Muscle layer of colon (tissue), 2 donors: ENCODE results near the gene SIGLEC7.

ENCODE experiments used
- H3K27ac ChIP-seq: one replicate; pipeline ENCODE4 v1.7.0; 2013; ENCODE audit warnings: low read depth, mild to moderate bottlenecking, low read length, moderate library complexity
- H3K27me3 ChIP-seq, 2 donors: one replicate each; pipeline ENCODE4 v1.7.0; 2013; ENCODE audit warnings: low read length in 2 of 2, mild to moderate bottlenecking in 2 of 2; ENCODE audit not compliant: insufficient read depth in 2 of 2, control insufficient read depth in 1 of 2
- H3K36me3 ChIP-seq: one replicate; pipeline ENCODE4 v1.7.0; 2013; ENCODE audit warnings: mild to moderate bottlenecking, low read length; ENCODE audit not compliant: insufficient read depth
- H3K4me1 ChIP-seq: one replicate; pipeline ENCODE4 v1.7.0; 2013; ENCODE audit warnings: mild to moderate bottlenecking, low read length; ENCODE audit not compliant: insufficient read depth
- H3K4me3 ChIP-seq, 2 donors: one replicate each; pipeline ENCODE4 v1.7.0; 2013; ENCODE audit warnings: low read length in 2 of 2, low read depth in 1 of 2, mild to moderate bottlenecking in 1 of 2, moderate library complexity in 1 of 2
- H3K9ac ChIP-seq: one replicate; pipeline ENCODE4 v1.7.0; 2013; ENCODE audit warnings: low read length
- H3K9me3 ChIP-seq: one replicate; pipeline ENCODE4 v1.7.0; 2013; ENCODE audit warnings: mild to moderate bottlenecking, low read length
- donor health status: abdominal sarcoma.
- donor health status: Adenocarcinoma of cecum.

The SIGLEC7 gene

DNA sequence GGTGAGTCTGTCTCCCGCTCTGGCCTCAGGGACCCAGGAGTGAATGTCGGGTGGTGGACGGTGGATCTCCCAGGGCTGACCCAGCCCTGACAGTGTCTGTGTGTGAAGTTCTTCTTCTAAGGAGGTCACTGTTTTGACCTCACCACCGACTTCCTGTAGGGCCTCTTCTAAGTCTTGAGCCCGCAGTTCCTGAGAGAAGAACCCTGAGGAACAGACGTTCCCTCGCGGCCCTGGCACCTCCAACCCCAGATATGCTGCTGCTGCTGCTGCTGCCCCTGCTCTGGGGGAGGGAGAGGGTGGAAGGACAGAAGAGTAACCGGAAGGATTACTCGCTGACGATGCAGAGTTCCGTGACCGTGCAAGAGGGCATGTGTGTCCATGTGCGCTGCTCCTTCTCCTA lies at the start of gene SIGLEC7:
SIGLEC7 (plus strand) TSS at position 183 of the 400 bp plus-strand sequence; CDS start at position 252, 69 bp downstream.
- peaks cover 3% of the 10 kb centered on the region for H3K4me1 ChIP-seq

DNA sequence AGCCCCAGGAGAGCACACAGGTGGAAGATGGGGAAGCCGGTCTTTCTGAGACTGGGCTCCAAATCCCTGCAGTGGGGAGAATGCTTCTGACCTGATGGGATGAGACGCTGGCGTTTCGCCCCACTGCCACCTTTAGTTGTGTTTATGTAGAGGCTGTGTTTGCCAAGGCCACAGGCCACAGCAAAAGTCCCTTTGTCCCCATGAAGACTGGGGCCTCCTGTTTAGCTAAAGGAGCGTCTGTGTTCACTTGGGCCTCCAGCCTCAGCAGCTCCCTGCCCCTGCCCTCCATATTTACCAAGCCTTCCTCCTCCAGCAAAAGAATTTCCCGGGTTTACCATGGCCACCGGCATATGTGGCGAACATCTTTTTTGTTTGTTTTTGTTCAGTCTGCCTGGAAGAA lies 49.0 kb upstream of the SIGLEC7 start:
- Histone ChIP-seq H3K9me3 (no peaks in the 10 kb centered on the region), H3K9ac (no peak overlapping the region), H3K4me1 (no peaks in the 10 kb centered on the region), H3K27ac (no peak overlapping the region), H3K4me3 (no peak overlapping the region), H3K36me3 (no peaks in the 10 kb centered on the region), H3K27me3 (no peaks in the 10 kb centered on the region)

More for the DNA sequence above, at the start of gene SIGLEC7:
- no peaks in the 10 kb centered on the region for H3K36me3 ChIP-seq
- H3K9me3 ChIP-seq, result no peaks in the 10 kb centered on the region
- peaks cover 0 to 5% of the 10 kb centered on the region in 2 donors for H3K27me3 ChIP-seq
- H3K9ac ChIP-seq, result no peak within 1 kb of the TSS
- H3K27ac ChIP-seq, result no peak within 1 kb of the TSS
- H3K4me3 ChIP-seq, result no peak within 1 kb of the TSS

DNA sequence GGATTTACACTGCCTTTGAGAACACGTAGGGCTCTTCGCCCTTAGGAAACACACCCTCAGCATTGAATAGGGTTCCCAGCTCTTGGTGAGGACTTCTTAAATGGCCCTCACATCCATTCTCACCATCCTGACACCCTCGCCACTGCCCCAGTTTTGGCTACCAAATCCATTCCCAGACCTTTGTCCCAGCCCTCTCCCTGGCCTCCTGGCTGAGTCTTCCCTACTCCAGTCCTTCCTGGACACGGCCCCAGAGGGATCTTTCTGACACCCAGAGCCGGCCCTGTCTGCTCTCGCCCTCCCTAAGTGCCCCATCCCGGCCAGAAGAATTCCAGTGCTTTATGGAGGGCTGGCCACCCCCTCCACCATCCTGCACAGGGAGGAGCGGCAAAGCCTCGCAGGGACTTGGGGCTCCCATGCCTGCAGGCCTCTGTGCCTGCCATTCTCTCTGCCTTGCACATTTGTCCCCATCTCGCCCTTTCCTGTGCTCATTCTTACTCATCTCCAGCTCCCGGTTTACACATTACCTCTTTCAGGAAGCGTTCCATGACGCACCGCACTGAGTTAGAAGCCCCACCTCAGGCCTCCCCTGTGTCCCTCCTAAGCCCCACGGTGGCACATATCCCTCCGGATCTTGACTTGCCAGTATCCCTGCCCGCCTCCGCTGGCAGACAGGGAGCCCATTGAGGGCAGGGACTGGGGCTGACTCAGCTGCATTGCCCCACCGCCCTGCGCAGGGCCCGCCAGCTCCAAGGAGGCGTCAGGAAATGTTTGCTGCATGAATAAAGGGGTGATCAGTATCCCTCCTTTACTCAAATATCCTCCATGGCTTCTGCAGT lies 48.4 kb upstream of the SIGLEC7 start:
- no peaks in the 10 kb centered on the region for H3K36me3 ChIP-seq
- no peaks in the 10 kb centered on the region for H3K4me1 ChIP-seq
- H3K9me3 ChIP-seq, result no peaks in the 10 kb centered on the region
- no peak overlapping the region for H3K4me3 ChIP-seq
- H3K27me3 ChIP-seq, result no peaks in the 10 kb centered on the region
- H3K9ac ChIP-seq, result no peak overlapping the region
- no peak overlapping the region for H3K27ac ChIP-seq

DNA sequence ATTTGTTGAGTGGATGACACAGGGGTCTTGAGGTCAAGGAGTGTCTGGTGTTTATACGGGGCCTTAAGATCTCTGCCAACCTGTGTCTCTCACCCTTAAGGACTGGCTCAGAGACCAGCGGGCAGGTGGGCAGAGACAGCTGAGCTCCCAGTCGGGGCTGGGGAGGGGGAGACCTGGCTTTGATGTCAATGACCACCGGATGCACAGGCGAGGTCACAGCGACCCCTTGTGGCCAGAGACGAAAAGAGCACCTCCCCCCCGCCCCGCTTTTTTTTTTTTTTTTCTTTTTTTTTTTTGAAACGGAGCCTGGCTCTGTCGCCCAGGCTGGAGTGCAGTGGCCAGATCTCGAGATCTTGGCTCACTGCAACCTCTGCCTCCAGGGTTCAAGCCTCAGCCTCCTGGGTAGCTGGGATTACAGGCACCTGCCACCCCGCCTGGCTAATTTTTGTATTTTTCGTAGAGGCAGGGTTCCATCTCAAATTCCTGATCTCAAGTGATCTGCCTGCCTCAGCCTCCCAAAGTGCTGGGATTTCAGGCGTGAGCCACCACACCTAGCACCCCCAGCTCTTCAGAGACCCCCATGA lies 47.3 kb upstream of the SIGLEC7 start:
- Histone ChIP-seq H3K27me3 (no peaks in the 10 kb centered on the region), H3K27ac (no peak overlapping the region)

DNA sequence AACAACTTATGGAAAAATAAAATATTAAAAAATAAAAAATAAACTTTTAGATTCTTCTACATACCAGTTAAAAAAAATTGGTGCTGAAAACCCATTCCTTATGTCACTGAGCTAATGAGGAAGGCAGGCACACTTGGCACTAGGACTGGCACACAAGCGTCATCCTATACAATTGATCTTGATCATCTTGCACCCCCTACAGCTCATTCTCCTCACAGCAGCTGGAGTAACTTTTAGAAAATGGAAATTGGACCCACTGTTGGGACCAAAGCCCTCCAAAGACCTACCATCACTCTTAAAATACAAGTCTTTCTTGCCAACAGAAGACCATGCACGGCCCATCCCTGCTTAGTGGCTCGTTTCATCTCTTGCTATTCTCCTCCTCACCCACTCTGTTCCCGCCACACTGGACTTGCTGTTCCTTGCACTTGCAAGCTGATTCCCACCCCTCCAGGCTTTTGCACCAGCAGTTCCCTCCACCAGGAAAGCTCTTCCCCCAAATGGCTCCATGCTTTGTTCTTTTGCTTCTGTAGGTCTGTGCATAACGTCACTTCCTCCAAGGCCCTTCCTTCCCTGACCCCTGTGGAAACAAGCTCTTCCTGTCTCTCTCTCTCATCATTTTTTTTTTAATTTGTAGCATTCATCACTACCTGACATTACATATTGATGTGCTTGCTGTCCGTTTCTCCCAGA lies 45.5 kb upstream of the SIGLEC7 start:
- H3K27me3 ChIP-seq, result no peaks in the 10 kb centered on the region
- no peak overlapping the region for H3K9ac ChIP-seq
- H3K4me3 ChIP-seq, result no peak overlapping the region
- no peaks in the 10 kb centered on the region for H3K9me3 ChIP-seq
- no peak overlapping the region for H3K27ac ChIP-seq
- H3K4me1 ChIP-seq, result peaks cover 6% of the 10 kb centered on the region
- H3K36me3 ChIP-seq, result no peaks in the 10 kb centered on the region

More for the DNA sequence above, 47.3 kb upstream of the SIGLEC7 start:
- Histone ChIP-seq H3K9me3 (no peaks in the 10 kb centered on the region), H3K9ac (no peak overlapping the region), H3K4me3 (no peak overlapping the region), H3K4me1 (peaks cover 6% of the 10 kb centered on the region), H3K36me3 (no peaks in the 10 kb centered on the region)

DNA sequence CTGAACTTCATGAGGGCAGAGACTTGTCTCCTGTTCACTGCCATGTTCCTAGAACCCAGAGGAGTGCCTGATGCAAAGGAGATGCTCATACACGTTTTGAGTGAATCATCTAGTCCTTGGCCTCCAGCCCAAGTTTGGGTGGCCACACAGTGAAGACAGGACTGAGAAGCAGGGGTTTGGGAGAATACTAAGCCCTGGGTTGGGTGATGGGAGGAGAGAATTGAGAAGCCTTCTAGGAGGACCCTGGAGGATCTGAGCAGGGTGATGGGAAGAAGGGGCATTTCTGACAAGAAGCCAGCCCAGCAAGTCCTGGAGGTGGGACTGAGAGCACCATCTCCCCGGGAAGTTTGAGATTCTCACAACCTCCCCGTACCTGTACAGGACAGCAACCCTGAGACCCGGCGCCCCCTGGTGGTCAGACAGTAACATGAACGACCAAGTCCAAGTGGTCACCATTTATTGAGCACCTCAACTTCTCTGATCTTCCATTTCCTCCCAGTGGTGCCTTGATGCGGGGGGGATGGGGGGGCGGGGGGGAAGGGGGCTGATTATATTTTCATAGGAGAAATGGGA lies 44.8 kb upstream of the SIGLEC7 start:
- Histone ChIP-seq H3K4me1 (peaks cover 6% of the 10 kb centered on the region), H3K4me3 (no peak overlapping the region), H3K36me3 (no peaks in the 10 kb centered on the region), H3K27me3 (no peaks in the 10 kb centered on the region), H3K27ac (no peak overlapping the region), H3K9me3 (no peaks in the 10 kb centered on the region), H3K9ac (no peak overlapping the region)

DNA sequence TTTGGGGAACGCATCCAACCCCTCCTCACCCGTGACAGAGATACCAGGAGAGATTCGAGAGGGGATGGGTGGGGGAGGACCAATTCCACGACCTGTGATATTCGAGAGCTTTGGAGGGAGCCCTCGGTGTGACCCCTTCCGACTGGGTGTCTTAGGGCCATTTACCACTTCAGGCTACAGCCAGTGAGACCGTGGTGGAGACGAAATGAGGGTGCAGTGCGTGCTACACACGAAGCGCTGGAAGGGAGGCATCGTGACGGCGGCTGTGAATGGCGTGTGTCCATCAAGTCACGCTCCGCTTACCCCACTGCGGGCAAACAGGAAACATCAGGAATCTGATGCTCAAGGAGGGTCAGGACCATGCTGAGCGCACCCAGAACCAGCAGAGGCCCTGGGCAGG lies 44.3 kb upstream of the SIGLEC7 start:
- Histone ChIP-seq H3K9ac (no peak overlapping the region), H3K4me3 (peak overlapping the region in 1 of 2 donors; percentile 27), H3K9me3 (no peaks in the 10 kb centered on the region), H3K4me1 (peaks cover 6% of the 10 kb centered on the region), H3K36me3 (no peaks in the 10 kb centered on the region), H3K27me3 (no peaks in the 10 kb centered on the region), H3K27ac (no peak overlapping the region)

DNA sequence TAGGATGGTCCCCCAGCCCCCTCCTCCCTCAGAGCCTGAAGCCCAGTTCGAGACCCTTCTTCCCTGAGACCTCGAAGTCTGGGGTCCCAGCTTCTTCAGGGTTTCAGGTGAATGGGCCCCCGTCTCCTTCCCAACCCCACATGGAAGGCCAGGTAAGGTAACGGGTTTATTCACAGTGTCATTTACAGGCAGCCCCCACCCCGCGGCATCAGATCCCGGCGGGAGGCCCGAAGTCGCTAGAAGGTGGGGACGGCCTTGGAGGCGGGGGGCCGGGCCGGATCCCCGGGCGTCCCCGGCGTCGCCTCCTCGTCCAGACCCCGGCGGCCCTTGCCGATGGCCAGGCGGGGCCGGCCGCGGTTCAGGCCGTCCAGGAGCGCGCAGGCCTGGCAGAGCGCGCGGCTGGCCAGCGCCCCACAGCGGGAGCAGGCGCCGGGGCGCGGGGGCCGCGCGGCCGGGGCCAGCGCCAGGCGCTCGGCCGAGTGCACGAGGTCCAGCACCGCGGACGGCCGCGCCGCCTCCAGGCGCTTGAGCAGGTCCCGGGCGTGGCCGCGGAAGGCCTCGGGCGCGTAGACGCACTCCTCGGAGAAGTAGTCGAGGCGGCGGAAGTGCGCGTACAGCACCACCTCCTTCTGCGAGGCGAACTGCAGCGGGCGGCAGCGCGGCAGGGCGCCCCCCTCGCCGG lies 43.6 kb upstream of the SIGLEC7 start:
- H3K9ac ChIP-seq, result no peak overlapping the region
- peaks cover 6% of the 10 kb centered on the region for H3K4me1 ChIP-seq
- no peaks in the 10 kb centered on the region for H3K36me3 ChIP-seq
- H3K27ac ChIP-seq, result no peak overlapping the region
- H3K4me3 ChIP-seq, result peak overlapping the region in 1 of 2 donors; percentile 41
- H3K9me3 ChIP-seq, result no peaks in the 10 kb centered on the region
- no peaks in the 10 kb centered on the region for H3K27me3 ChIP-seq

DNA sequence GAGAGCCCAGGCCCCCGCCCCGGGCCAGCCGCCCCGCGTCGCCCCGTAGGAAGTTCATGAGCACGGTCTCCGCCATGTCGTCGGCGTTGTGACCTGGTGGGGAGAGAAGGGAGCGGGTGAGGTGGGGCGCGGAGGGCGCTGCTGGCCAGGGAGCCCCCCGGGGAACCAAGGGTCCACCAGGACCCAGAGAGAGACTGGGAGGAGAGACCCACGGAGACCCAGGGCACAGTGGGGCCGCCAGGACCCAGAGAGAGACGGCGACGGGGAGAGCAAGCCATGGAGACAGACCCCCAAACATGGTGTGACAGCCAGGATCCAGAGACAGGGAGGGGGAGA lies 43.1 kb upstream of the SIGLEC7 start:
- H3K9me3 ChIP-seq, result no peaks in the 10 kb centered on the region
- H3K9ac ChIP-seq, result no peak overlapping the region
- H3K4me3 ChIP-seq, result peak overlapping the region in 1 of 2 donors; percentile 41
- no peaks in the 10 kb centered on the region for H3K27me3 ChIP-seq
- H3K4me1 ChIP-seq, result peaks cover 6% of the 10 kb centered on the region
- H3K36me3 ChIP-seq, result no peaks in the 10 kb centered on the region
- no peak overlapping the region for H3K27ac ChIP-seq

DNA sequence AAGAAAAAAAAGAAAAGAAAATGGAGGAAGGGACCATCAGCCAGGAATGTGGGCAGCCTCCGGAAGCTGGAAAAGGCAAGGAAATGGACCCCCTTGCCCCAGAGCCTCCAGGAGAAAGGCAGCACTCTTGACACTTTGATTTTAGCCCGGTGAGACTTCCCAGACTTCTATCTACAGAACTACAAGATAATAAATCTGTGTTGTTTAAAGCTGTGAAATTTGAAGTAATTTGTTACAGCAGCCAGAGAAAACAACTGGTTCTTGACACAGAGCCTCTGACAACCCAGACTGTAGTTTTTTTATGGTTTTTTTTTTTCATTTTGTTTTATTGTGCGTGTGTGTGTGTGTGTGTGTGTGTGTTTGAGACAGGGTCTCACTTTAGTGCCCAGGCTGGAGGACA lies 41.5 kb upstream of the SIGLEC7 start:
- H3K36me3 ChIP-seq, result no peaks in the 10 kb centered on the region

More for the DNA sequence above, 41.5 kb upstream of the SIGLEC7 start:
- peaks cover 6% of the 10 kb centered on the region for H3K4me1 ChIP-seq
- no peak overlapping the region for H3K4me3 ChIP-seq
- no peak overlapping the region for H3K27ac ChIP-seq
- H3K9me3 ChIP-seq, result no peaks in the 10 kb centered on the region
- no peak overlapping the region for H3K9ac ChIP-seq
- no peaks in the 10 kb centered on the region for H3K27me3 ChIP-seq
